ENCODE results near the gene THOP1.

- no peak for TF ChIP-seq POLR2A (IDR thresholded peaks at IDR 0.05)
- TF ChIP-seq CTCF (IDR thresholded peaks at IDR 0.05) = no peak
These were observed 26.0 kb downstream of the THOP1 start for GRCh38 chr19:2811221-2811722.

Measured in esophagus squamous epithelium (tissue), 4 donors.